ENCODE results near the gene SNRNP25. TPM values are rescaled to one million over a fixed set of nuclear protein-coding genes. Genes with fewer than 3 reads are reported as not detected.
A peak's percentile ranks its signal among the peaks of the same experiment; 100 is the strongest.

SNRNP25 gene
- total RNA-seq, 1 experiment from 2014 or later: 39.0 TPM

- DNase-seq (ENCODE audit: low read depth): peak; percentile 72
Observed at GRCh38 chr16:77273-77806, 23.7 kb downstream of the SNRNP25 start.

DNA sequence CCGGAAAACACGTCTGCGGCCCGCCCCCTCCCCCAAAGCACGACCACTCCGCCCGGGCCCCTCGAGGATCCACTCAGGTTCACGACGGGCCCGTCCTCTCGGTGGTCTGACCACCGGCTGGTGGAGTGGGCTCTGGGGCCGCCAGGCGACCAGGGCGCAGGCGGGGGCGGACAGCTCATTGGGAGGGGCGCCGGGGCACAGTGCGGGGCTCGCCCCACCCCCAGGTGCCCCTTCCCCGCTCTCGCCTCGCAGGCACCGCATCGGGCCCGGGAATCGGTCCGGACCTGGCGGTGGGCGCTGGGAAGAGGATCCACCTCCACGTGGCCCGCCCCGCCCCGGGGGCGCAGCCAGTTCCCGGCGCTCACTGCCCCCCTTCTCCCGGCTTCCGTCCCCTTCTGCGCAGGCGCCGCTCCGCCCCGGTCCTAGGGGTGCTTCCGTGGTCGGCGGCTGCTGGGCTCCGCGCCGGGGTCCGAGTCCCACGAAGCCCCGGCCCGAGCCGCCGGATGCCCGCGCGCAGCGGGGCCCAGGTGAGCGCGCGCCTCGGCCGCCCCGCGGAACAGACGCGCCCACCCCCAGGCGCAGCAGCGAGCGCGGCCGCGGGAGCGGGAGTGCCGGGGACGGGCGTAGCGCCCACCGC is 24.3 kb downstream of the SNRNP25 start, which contains the start of gene MPG:
Gene MPG, plus strand, starts transcription at position 419 of the 637 bp plus-strand sequence. Its CDS starts 85 bp downstream, at position 504.
- DNase-seq (ENCODE audit: low read depth): peak; percentile 76

- peak; percentile 38 for DNase-seq (ENCODE audit: low read depth)
Observed at GRCh38 chr16:78444-79150, 25.0 kb downstream of the SNRNP25 start.

GRCh38 chr16:79151-80054 is 25.8 kb downstream of the SNRNP25 start:
- DNase-seq (ENCODE audit: low read depth): peak; percentile 55

DNA sequence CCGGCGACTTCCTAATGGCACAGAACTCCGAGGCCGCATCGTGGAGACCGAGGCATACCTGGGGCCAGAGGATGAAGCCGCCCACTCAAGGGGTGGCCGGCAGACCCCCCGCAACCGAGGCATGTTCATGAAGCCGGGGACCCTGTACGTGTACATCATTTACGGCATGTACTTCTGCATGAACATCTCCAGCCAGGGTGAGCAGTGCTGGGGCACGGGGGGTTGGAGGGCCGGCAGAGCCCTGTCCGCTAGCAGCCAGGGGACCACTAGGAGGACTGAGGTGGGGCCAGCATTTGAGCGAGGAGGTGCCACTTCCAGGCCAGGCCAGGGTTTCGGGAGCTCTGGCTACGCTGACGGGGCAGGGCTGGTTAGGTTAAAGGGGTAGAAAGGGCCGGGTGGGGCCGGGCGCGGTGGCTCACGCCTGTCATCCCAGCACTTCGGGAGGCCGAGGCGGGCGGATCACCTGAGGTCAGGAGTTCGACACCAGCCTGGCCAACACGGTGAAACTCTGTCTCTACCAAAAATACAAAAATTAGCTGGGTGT is 29.5 kb downstream of the SNRNP25 start:
- no peak for DNase-seq (ENCODE audit: low read depth)

GRCh38 chr16:83781-84615 is 30.4 kb downstream of the SNRNP25 start:
- no peak for DNase-seq (ENCODE audit: low read depth)

DNA sequence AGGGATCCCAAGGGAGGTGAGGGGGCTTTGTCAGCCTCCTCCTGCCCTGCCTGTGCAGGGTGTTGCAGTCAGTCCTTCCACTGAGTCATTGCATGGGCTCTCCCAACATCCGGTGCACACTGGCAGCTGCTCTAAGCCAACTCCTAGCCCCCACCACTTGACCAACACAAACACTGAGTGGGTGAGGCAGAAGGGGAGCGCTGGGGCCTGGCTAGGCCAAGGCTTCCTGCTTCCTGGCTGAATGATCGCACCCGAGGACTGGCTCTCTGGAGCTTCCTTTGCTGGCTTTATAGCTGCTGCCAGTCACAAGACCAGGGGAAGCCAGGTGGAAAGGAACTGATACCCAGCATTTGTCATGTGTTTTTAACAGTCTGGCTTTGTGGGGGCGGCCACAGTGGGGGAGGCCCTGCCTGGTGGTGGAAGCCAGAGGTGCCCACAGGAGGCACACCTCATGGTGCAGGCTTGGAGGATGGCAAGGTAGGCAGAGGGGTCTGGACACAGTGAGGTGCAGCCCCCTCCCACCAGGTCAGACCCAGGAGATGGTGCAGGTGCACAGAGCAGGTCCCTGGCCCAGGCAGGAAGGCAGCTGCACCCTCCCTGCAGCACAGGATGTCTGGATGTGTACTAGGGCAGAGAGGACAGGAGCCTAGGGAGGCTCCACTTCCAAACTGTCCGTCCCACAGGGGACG is 31.2 kb downstream of the SNRNP25 start:
- DNase-seq (ENCODE audit: low read depth): peak; percentile 90

DNA sequence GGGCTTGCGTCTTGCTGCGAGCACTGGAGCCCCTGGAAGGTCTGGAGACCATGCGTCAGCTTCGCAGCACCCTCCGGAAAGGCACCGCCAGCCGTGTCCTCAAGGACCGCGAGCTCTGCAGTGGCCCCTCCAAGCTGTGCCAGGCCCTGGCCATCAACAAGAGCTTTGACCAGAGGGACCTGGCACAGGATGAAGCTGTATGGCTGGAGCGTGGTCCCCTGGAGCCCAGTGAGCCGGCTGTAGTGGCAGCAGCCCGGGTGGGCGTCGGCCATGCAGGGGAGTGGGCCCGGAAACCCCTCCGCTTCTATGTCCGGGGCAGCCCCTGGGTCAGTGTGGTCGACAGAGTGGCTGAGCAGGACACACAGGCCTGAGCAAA is 31.8 kb downstream of the SNRNP25 start:
- DNase-seq (ENCODE audit: low read depth): no peak

DNA sequence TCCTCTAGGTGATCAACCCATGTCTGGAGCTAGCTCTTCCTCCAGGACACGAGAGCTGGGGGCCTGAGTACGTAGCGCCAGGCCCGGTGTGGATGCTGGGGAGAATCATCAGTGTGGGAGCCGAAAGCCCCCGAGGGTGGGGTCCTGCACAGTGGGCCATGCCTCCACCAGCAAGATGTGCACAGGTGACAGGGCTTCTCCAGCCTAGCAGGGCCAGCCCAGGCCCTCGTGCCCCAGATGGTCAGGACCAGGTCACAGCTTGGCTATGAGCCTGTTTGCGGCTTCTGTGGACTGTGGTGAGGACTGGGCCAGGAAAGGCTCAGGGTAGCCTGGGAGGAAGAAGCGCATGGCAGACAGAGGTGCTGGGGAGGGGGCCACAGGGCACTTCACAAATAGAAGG is 32.2 kb downstream of the SNRNP25 start:
- DNase-seq (ENCODE audit: low read depth): no peak

DNA sequence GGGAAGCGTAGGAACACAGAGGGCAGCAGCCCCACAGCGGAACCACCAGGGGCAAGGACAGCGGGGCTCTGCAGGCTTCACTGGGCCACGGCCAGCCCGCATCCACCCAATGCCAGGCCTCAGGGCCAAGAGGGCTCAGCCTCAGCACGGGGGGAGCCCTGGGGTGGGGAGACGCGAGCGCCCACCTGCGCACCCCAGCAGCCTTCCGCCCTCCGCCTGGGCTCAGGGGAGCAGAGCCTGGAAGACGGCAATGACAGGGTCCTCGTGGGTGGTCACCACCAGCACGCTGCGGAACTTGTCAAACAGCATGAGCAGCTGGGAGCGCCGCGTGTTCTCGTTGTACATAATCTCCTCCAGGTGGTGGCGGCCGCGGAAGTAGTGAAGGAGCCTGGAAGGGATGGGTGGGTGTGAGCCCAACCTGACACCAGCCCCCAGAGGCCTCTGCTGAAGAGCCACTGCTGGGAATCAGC is 32.9 kb downstream of the SNRNP25 start:
- DNase-seq (ENCODE audit: low read depth): no peak

DNA sequence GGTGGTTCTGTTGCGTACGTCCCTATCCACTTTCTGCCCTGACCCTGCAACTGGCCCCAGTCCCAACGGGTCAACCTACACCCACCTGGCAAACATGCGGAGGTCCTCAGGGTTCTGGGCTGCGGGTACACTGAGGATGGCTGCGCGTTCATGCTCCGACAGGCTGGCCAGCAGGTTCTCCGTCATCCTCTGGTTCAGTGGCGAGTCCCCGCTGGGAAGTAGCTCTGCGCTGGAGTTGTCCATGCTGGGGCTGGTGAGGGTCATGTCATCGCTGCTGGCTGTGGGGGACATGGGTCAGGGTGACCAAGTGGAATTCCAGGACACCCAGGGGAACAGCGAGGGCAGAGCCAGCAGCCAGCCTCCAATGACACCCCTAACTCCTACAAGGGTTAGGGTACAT is 35.0 kb downstream of the SNRNP25 start:
- DNase-seq (ENCODE audit: low read depth): no peak

GRCh38 chr16:89391-90302 is 36.0 kb downstream of the SNRNP25 start:
- no peak for DNase-seq (ENCODE audit: low read depth)

- DNase-seq (ENCODE audit: low read depth): no peak
Observed at GRCh38 chr16:91484-91883, 37.9 kb downstream of the SNRNP25 start.

DNA sequence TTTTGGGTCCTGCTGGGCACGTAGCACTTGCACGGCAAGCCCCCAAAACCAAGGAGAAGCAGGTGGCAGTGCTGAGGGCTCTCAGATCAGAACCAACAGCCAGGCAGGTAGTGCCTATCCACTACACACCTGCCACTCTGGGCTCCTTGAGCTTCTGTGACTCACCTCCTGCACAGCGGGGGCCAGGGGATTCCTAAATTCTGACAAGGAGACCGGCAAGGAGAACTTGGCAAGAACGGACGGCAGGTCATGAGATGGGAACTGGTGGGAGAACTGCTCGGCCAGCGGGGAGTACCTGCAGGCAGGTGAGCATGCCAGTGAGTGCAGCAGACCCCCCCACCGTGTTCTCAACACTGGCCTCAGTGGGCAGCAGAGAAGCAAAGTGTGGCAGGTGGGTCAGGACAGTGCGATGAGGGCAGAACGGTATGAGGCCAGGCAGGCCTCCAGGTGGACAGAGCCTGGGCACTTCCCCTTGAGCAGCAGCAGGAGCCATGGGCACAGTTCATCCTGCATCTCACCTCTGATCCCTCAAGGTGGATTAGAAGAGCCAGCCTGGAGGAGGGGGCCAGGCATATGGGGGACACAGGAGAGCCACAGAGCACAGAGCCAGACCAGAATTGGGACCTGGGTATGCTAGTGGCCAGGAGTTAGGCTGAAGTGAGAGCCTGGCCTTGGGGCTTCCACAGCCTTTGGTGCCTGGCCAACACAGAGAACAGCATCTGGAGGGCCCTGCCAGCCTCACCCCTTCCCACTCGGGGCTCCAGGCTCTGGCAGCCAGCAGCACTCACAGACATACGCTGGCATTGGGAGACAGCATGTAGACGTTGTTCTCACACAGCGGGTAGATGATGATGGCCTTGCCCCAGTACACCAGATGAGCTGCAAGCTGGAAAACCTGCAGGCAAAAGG is 39.1 kb downstream of the SNRNP25 start:
- no peak for DNase-seq (ENCODE audit: low read depth)

DNA sequence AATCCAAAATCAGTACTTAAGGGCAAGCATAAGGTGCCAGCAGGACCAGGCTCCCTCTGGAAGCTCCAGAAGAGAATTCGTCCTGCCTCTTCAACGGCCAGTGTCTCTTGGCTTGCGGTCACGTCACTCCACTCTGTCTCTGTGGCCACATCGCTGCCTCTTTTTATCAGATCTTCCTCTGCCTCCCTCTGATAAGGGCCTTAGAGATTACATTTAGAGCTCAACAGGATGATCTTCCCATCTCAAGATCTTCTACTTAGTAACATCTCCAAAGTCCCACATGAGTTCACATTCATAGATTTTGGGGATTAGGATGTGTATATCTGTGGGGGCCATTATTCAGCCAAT is 41.3 kb downstream of the SNRNP25 start:
- DNase-seq (ENCODE audit: low read depth): no peak

DNA sequence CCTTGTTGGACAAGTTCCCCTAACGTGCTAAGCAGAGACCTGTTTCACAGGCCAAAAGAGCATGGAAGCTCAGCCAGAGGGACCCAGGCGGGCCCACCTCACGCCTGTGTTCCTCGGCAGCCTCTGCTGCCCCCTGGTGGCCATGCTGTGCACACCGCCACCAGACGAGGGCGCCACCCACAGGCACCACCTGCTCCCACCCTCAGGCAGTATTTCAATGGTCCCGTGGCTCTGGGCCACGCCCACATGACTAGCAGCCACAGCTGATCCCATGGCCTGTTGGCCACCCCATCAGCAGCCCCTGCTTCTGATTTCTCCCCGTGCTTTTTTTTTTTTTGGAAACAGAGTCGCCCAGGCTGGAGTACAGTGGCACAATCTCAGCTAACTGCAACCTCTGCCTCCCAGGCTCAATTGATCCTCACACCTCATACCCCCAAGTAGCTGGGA is 43.3 kb downstream of the SNRNP25 start:
- peak; percentile 77 for DNase-seq (ENCODE audit: low read depth)

GRCh38 chr16:97822-98221 is 44.2 kb downstream of the SNRNP25 start:
- no peak for DNase-seq (ENCODE audit: low read depth)

- no peak for DNase-seq (ENCODE audit: low read depth)
Observed at GRCh38 chr16:100989-101388, 47.4 kb downstream of the SNRNP25 start.
